T-helper 2 cell treated with Interferon-gamma antibody and Interleukin-4, amounts not matched to agents 100 ng/mL and 5 ng/mL, for 36 hours (primary cell): ENCODE measurements around the gene TBC1D20. TPM values are rescaled to one million over a fixed set of nuclear protein-coding genes. Genes with fewer than 3 reads are reported as not detected.

Source experiments
- intact Hi-C: fragments of 100-400 bp; cut with micrococcal nuclease; formaldehyde crosslinking; loops from one replicate; pipeline ENCODE4 v1.15.1; 2023
- total RNA-seq: library from RNA; stranded (reverse); gene quantifications from 2 replicates; pipeline ENCODE4 v1.2.3, GENCODE V29; 2022

TBC1D20 gene
- total RNA-seq, 1 donor from 2014 or later, result 32.2 TPM

DNA sequence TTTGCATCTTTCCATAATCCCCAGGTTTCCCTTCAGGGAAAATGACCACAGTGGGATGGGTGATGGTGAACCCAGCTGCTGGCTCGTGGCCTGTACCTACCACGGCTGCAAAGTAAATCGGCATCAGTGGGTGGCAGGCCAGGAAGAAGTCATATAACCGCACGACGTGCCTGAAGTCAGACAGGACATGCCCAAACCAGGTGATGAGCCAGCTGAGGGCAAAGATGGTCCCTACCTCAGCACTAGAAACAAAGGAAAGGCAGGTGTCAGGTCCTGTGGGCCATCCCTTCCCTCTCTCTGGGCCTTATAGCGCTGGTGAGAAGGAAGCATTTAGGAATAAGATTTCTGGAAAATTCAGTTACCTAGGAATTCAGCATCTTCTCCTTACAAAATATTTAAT lies 22.2 kb downstream of the TBC1D20 start:
- intact Hi-C loops, result no loop called here

DNA sequence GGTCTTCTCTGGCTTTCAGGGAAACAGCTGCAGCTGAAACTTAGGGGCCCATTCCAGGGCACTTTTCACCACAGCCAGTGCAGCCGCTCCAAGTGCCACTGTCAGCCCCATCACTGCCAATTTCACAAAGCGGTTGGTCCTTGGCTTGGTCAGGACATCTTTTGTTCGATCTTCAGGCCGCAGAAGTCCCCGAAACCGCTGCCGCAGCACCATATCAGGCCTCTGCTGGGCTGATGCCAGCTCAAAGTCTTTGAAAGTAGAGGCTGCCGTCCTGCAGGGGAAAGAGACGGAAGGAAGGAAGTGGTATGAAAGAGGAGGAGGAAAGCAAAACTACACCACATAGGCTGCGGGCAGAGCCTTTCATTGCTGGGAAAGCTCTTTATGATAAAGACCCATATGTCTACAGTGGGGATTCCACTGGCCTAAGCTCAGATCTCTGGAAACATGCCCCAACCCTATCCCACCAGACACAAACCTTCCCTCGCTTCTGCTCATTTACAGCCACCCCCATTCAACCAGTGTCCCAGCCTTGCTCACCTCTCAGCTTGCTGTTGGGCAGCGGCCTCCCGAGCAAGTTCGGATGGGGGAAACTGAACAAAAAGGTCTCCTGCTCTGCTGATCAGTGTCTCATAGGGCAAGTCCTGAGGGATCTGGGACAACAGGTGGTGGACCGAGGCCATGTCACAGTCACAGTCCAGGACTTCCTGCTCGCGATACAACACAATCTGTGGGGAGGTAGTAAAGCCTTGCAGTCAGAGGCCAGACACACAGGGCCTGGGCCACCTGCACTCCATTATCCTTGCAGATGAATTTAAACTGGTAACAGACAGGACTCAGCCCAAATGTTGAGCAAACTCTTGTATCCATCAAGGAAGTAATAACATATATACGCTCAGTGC lies 23.5 kb downstream of the TBC1D20 start:
- intact Hi-C loops, result loop anchor here (1.0 to 2.0 kb wide), 3 partner anchors 23 to 84 kb away; partner anchors contain the start of gene TBC1D20

- intact Hi-C loops, result loop anchor here (1.0 to 2.0 kb wide), 3 partner anchors 24 to 83 kb away; partner anchors contain the start of gene TBC1D20
These were observed 24.4 kb downstream of the TBC1D20 start for GRCh38 chr20:437787-438486.

GRCh38 chr20:436476-436875 lies 25.9 kb downstream of the TBC1D20 start:
- intact Hi-C loops, result no loop called here

- intact Hi-C loops, result no loop called here
These were observed 26.8 kb downstream of the TBC1D20 start for GRCh38 chr20:435558-435957.

DNA sequence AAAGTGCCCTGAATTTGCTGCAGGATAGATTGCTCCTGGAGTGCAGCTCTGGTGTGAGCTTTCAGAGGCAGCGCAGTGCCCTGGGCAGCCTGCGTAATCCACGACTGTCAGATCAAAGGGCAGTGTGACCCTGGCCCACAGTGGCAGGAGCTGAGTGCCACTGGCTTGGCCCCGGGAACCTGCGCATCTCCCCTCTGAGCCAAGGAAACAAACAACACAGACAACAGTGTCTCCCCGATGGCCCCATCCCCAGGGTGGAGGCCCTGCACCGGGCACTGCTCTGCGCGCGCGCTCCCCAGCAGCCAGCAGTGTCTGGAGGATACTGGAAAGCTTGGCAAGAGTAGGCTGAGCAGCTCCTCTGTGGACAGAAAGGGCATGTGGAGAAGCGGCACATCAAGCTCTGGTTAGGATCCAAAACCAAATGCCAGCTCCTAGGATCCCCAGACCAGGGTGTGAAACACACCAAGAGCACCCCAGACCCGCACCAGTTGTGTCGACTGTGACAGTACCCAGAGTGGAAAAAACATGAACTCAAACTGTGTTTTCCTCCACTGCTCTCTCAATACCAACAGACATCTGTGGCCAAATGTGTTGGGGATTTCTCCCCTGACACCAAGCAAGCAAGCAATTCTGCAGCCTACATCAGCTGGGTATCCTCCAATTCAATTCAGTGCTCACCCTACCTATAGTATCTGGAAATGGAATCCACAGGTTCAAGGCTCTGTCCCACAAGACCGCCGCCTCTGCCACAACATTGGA lies 27.5 kb downstream of the TBC1D20 start:
- intact Hi-C loops, result no loop called here

DNA sequence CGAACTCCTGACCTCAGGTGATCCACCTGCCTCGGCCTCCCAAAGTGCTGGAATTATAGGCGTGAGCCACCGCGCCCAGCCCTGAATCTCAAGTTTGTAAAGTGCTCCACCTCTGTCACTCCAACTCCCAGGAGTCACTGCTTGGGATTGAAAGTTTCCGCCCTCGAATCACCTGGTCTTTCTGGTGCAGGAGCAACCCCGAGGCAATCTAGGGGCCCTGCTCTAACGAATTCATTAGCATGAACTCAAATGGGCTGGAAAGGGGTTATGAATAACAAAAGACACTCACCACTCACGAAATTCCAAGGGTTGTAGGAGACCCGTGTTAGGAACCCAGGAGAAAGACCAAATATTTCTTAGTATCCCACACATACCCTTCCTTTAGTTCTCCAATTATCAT lies 28.1 kb downstream of the TBC1D20 start:
- intact Hi-C loops, result no loop called here

DNA sequence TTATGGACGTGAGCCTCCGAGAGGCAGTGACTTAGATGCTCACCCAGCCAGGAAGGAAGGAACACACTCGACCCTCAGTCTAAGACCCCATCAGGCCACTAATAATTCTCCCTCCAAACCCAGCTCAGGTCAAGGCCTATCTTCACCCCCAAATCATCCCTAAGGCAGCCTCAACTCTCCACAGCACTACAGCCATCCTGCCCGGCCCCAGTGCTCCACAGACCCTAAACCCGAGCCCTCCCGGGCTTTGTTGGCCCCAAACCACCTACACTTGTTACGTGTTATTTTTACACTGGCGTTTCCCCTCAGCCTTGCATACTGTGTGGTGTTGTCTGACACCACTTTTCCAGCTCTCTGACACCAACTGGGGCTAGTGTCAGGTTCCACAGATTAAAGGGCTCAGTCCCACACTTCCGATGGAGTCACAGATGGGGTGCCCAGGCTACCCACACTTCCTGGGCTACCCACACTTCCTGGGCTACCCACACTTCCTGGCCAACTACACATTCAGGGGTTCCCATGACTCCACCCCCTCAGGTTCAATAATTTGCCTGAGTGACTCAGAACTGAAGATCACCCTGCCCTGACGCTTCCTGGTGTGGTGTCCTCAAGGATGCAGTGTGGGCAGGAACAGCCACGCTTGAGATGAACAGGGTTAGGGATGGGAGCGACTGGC lies 28.9 kb downstream of the TBC1D20 start:
- intact Hi-C loops, result loop anchor here (1.0 kb wide), 1 partner anchor 25 kb away; the partner anchor contains the start of gene RBCK1

- intact Hi-C loops, result loop anchor here (1.0 kb wide), 1 partner anchor 24 kb away; the partner anchor contains the start of gene RBCK1
These were observed 29.5 kb downstream of the TBC1D20 start for GRCh38 chr20:432677-433299.

DNA sequence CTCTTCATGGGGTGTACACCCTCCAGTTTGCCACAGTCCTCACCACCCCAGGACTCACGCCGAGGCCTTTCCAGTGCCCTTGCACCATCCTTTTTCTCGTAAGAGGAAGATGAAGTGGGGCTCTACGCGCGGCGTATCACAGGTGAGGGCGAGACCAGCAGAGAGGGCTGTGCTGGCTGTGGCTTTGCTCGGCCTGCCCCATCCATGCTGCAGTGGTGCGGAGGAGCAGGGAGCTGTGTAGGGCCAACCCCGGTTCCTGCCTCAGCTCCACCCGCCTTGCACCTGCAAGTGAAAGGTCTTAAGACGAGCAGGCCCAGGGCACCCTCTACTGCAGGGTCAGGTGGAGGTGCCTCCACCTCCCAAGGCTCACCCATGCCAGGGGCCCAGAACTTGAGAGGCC lies 30.1 kb downstream of the TBC1D20 start:
- intact Hi-C loops, result no loop called here

DNA sequence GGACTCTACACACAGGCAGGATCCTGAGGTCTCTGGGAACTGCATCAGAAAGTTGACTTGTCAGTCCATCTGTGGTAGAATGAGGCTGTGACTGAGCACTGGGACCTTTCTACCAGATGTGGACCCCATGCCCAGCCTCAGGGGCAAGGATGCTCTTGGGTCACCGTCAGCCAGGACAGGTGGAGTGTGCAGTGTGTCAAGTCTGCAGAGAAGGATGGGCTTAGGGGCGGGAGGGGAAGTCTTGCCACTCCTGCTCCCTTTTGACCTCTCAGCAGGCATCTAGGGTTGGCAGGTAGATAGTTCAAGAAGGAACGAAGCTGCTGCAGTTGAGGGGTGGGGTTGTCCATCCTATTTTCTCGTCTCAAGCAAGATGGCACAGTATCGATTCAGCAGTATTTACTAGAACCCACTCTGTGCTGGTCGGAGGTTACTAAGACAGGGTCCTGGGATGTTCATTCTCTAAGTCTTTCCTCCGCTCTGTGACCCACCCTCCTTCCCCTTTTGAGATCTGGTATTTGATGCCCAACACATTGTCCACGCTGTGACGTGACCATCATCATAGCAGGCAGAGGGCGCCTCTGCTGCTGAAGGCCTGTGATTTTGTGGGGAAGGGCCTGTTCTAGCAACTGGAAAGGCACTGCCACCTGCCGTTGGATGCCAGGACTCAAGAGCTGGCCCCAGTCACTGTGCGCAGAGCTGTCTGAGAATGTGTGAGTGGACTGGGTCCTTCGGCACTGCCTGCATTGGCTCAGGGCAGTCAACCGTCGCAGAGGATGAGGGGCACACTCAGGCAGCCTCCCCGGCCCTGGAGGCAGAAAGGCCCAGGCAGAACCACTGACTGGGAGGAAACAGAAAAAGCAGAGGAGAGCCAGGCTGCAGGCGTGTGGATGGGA lies 31.1 kb downstream of the TBC1D20 start:
- intact Hi-C loops, result loop anchor here (1.0 kb wide), 1 partner anchor 77 kb away; no protein-coding TSS in a partner anchor

DNA sequence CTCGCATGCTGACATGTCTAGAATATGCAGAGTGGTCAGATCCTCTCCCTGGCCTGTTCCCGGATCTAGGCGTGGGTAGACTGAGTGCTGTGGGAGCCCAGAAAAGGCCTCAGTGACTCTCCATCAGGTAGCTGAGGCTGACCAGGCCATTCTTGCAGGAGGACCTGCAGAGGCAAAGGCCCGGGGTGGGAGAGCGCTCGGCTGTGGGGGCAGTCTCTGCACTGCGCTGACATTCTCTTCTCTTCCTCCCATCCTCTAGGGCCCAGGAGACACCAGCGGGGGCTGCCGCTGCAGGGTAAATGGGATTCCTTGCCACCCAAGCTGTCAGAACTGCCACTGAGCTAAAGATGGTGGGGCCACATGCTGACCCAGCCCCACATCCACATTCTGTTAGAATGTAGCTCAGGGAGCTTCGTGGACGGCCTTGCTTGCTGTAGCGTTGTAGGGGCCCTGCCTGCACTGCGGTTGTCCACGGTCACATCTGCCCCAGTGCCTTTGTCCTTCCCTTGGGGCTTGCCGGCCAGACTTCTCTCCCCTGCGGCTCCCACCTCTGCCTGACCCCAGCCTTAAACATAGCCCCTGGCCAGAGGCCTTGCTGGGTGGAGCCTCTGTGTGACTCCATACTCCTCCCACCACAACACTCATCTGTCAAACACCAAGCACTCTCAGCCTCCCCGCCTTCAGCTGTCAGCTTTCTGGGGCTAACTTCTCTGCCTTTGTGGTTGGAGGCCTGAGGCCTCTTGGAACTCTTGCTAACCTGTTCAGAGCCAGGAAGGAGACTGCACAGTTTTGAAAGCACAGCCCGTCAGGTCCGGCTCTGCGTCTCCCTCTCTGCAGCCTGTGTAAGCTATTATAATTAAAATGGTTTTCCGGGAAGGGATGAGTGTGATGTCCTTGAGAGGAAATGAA lies 32.0 kb downstream of the TBC1D20 start:
- intact Hi-C loops, result no loop called here

DNA sequence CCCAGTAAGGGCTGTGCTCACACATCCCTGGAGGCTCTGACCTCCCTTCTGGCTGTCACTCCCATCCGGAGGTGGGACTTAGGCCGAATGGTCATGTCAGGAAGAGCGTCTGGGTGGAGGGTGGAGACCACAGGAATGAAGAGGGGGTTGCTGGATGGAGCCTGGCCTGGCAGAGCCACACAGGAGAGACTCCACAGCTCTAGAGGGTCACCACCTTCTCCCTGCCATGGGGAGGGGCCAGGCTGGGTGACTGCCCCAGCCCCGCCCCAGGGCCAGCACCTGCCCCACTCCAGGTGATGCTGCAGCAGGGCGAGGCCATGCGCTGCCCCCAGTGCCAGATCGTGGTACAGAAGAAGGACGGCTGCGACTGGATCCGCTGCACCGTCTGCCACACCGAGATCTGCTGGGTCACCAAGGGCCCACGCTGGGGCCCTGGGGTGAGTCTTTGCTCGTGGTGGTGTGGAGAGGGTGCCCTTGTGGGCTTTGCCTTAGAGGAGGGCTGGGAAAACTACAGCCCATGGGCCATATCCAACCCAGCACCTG lies 33.6 kb downstream of the TBC1D20 start:
- intact Hi-C loops, result no loop called here

DNA sequence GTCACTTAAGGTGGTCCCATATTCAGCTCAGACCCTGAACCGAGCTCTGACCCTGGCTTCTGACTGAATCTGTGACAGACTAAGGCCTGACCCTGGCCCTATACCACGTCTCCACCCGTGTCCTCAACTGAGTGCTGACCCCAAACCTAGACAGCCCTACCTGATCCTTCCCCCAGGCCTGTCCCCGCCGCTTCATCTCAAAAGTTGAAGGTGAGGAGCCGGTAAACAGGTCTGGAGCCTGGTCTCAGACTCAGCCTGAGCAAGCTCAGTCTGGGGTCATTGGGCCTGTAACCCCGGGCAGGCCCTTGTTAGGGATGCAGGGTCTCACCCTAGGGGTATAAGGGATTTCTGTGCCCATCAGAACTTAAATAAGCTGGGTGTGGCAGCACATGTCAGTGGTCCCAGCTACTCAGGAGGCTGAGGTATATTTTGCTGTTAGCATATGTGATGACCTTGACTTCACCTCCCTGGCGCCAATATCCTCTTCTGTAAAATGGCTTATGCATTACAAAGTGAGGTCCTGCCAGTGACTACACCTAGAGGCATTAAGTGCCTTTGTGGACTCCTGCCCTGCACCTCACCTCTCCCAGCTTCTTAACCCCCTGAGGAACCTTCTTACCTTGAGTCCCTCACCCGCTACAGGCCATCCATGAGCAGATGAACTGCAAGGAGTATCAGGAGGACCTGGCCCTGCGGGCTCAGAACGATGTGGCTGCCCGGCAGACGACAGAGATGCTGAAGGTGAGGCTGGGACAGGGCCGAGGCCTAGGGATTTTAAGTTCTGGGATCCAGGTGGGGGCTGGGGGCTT lies 34.3 kb downstream of the TBC1D20 start:
- intact Hi-C loops, result no loop called here

DNA sequence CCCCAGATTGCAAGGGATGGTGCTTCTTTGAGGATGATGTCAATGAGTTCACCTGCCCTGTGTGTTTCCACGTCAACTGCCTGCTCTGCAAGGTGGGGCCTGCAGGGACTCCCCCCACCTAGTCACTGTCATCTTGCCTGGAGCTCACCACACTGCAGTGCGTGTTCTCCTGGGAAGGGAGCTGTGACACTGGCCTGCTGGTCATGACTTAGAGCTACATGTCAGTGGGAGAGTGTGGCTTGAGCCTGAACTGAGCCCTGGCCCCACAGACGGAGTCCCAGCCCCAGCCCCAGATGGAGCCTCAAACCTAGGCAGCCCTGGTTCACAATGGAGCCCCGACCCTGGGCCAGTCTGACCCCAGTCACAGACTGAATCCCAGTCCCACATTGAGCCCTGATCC lies 34.9 kb downstream of the TBC1D20 start:
- intact Hi-C loops, result no loop called here

DNA sequence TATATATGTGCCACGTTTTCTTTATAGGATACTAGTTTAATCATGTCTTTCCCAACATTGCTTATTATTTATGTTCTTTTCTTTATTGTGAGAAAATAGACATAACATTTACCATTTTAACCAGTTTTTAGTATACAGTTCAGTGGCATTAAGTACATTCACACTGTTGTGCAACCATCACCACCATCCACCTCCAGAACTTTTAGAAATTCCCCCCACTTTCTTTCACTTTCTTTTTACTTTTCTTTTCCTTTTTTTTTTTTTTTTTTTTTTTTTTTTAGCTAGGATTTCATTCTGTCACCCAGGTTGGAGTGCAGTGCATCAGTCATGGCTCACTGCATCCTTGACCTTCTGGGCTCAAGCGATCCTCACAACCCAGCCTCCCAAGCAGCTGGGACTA lies 35.8 kb downstream of the TBC1D20 start:
- intact Hi-C loops, result no loop called here

- intact Hi-C loops, result loop anchor here (5.0 kb wide), 1 partner anchor 59 kb away; no protein-coding TSS in a partner anchor
These were observed 40.6 kb downstream of the TBC1D20 start for GRCh38 chr20:421685-422250.
